ENCODE results near the gene HIPK1.
"Not testable (repeated sequence)": the region's sequence is repeated elsewhere in the genome, so short reads cannot be mapped to it uniquely, and the experiment has no call there.

HIPK1 gene

DNA sequence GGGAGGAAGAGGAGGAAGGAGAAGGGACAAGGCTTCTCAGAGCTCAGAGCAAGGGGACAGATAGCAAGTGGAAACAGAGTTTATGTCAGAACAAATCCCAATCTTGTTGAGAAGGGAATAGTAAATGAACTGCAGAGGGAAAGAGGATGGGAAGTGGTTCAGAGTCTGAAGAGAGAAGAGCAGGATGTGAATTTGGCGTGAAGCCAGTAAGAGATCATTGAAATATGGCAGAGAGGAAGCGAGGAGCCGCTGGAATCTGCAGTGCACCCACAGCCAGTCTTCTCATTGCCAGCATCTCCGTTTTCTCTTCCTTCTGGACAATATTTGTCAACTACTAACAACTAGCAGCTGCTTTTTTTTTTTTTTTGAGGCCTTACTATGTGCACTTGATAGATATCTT is 69.2 kb downstream of the HIPK1 start:
- peak; percentile 33 to 66 for DNase-seq (ENCODE audit: low read depth in 2 of 2)
- TF ChIP-seq, protein P1, sequence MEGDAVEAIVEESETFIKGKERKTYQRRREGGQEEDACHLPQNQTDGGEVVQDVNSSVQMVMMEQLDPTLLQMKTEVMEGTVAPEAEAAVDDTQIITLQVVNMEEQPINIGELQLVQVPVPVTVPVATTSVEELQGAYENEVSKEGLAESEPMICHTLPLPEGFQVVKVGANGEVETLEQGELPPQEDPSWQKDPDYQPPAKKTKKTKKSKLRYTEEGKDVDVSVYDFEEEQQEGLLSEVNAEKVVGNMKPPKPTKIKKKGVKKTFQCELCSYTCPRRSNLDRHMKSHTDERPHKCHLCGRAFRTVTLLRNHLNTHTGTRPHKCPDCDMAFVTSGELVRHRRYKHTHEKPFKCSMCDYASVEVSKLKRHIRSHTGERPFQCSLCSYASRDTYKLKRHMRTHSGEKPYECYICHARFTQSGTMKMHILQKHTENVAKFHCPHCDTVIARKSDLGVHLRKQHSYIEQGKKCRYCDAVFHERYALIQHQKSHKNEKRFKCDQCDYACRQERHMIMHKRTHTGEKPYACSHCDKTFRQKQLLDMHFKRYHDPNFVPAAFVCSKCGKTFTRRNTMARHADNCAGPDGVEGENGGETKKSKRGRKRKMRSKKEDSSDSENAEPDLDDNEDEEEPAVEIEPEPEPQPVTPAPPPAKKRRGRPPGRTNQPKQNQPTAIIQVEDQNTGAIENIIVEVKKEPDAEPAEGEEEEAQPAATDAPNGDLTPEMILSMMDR (IDR thresholded peaks at IDR 0.05; ENCODE audit: low read depth, low read length), result no peak
- no peak overlapping the region for H3K4me3 ChIP-seq (replicated peaks in 1 of 2; ENCODE audit: low read depth in 2 of 2, low read length in 2 of 2)

DNA sequence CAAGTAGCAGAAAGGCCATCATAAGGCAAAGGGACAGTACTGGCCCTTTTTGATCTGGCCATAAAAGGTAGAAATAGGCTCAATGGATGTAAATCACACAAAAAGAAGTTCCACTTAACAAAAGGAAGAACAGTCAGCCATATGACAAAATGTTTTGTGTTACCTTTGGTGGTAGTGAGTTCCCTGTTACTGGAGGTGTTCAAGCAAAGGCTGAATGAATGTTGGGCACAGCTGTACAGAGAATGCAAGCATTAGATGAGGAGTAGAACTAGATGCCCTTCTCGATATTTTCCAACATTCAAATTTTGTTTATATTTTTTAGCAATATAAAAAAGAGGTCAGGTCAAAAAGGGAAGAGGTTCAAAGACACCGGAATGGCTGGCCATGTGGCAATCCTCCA is 70.1 kb downstream of the HIPK1 start:
- no peak for DNase-seq (ENCODE audit: low read depth in 2 of 2)
- TF ChIP-seq, protein P1 (IDR thresholded peaks at IDR 0.05; ENCODE audit: low read depth, low read length), result no peak
- no peak overlapping the region for H3K4me3 ChIP-seq (replicated peaks in 1 of 2; ENCODE audit: low read depth in 2 of 2, low read length in 2 of 2)

DNA sequence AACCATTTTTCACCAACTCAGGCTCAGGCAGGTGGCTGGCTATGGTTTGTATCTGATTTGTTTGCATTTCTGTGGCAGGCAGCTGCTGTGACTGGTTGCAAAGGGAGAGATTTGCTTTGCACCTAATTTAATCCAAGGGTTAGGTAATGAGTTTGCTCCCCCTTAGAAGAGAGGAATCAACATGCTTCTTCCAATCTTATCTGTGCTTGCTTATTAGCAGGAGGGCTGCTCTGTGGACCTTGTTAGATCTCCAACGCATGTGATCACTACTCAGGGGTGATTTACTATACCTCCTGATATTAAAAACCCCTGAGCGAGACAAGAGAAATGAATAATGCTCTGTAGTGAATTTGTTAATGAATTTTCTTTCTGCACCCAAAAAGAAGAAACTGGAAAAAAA is 70.7 kb downstream of the HIPK1 start:
- no peak for DNase-seq (ENCODE audit: low read depth in 2 of 2)
- TF ChIP-seq, protein P1 (IDR thresholded peaks at IDR 0.05; ENCODE audit: low read depth, low read length), result no peak
- no peak overlapping the region for H3K4me3 ChIP-seq (replicated peaks in 1 of 2; ENCODE audit: low read depth in 2 of 2, low read length in 2 of 2)

DNA sequence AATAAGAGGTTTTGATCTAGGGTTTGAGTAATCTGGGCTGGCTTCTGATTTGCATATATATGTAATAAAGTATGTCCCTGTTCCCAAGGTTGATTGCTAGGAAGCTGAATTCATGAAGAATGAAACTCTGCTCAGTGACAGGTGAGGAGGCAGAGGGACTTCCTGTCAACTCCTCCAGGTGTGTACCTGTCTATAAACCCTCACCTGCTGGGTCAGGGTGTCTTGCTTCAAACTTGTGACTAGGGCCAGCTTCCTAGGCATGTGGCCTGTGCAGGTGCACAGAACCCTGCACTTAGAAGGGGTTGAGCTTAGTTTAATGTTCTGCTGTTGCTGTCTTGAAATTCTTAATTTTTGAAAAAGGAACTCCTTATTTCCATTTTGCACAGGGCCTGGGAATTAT is 71.3 kb downstream of the HIPK1 start:
- TF ChIP-seq, protein P1 (IDR thresholded peaks at IDR 0.05; ENCODE audit: low read depth, low read length), result no peak
- DNase-seq (ENCODE audit: low read depth in 2 of 2), result no peak
- H3K4me3 ChIP-seq (replicated peaks in 1 of 2; ENCODE audit: low read depth in 2 of 2, low read length in 2 of 2), result no peak overlapping the region

DNA sequence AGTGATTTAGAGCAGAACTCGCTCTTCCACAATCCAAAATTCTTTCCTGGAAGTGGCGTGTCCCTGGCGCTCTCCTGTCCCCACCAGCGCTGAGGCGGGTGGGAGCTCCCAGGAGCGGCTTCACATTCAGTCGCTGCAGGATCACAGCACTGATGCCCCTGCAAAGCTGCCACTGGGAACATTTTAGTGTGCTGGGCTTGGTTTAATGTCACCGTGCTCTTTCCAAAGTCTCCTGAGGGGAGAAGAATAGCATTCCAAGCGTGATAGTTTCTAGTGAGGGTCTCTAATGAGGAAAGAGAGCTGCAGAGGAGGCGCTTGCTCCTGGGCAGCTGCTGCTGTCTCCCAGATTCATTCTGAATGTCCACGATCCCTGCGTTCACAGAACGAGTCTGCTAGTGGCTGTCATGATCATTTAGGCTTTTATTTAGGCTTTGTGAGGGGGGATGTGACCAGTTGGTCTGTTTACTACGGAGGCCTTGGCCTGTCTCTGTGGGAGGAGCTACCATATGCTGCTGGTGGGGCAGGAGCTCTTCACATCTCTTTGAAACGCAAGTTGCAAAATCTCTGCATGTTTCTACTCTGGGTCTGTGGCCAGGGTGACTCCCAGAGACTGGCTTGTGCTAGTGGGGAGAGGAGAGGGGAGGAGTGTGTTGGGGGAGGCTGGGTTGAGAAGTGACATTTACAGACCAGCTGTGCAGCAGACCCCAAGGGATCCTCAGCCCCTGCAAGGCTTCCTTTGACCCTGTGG is 73.5 kb downstream of the HIPK1 start:
- DNase-seq (ENCODE audit: low read depth in 2 of 2), result peak; percentile 55 to 78
- H3K4me3 ChIP-seq (replicated peaks in 1 of 2; ENCODE audit: low read depth in 2 of 2, low read length in 2 of 2), result no peak overlapping the region
- TF ChIP-seq, protein P1 (IDR thresholded peaks at IDR 0.05; ENCODE audit: low read depth, low read length), result no peak

DNA sequence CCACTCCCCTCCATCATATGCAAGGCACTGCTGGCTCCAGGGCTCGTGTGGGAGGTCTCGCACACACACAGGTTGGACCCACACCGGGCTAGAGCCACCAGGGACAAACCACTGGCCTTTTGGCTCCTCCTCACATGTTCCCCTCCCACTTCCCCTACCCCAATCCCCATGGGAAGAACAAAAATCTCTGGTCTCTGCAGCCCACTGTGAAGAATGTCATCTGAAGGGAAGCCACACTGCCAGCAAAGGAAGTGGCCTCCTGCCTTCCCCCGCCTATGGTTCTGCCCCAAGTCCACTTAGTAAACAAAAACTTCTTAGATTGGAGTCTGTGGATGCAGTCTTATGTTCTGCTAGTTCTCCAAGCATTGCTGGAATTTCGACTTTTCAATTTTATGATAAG is 74.3 kb downstream of the HIPK1 start:
- peak in 1 of 2 donors; percentile 20 for DNase-seq (ENCODE audit: low read depth in 2 of 2)
- H3K4me3 ChIP-seq (replicated peaks in 1 of 2; ENCODE audit: low read depth in 2 of 2, low read length in 2 of 2), result no peak overlapping the region
- TF ChIP-seq, protein P1 (IDR thresholded peaks at IDR 0.05; ENCODE audit: low read depth, low read length), result no peak

DNA sequence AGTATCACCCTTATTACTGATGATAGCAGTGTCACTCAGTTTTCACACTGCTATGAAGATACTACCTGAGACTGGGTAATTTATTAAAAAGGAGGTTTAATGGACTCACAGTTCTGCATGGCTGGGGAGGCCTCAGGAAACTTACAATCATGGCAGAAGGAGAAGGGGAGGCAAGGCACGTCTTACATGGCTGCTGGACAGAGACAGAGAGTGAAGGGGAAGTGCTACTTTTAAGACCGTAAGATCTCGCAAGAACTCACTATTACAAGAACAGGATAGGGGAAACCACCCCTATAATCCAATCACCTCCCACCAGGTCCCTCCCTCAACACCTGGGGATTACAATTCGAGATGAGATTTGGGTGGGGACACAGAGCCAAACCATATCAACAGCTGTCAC is 77.7 kb downstream of the HIPK1 start:
- not testable (repeated sequence) for H3K4me3 ChIP-seq (replicated peaks in 1 of 2; ENCODE audit: low read depth in 2 of 2, low read length in 2 of 2)

More for the DNA sequence above, 77.7 kb downstream of the HIPK1 start:
- not testable (repeated sequence) for DNase-seq (ENCODE audit: low read depth in 2 of 2)

All from cardiac fibroblast (primary cell).